Inferior parietal cortex (tissue), 1 donor: ENCODE measurements around the gene KNDC1.

Experiments used
- DNase-seq: peaks from one replicate; pipeline ENCODE4 v3.0.0-alpha.2; 2016; ENCODE audit errors: extremely low spot score

Gene KNDC1

DNA sequence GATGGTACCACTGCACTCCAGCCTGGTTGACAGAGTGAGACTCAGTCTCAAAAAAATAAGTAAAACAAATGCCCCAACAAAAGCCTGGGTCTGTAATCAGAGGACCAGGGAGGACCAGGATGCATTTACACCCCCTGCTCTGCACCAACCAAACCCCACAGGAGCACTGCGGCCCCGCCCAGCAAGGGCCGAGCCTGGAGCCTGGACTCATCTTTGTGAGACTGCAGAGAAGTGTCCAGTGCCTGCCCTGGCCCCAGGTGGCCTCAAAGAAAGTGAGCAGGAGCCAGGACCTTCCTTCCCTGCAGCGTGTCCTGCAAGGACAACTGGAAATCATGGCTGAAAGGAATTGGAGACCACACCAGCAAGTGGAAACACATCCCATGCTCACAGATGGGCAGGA lies 31.6 kb downstream of the KNDC1 start:
- no peak for DNase-seq

DNA sequence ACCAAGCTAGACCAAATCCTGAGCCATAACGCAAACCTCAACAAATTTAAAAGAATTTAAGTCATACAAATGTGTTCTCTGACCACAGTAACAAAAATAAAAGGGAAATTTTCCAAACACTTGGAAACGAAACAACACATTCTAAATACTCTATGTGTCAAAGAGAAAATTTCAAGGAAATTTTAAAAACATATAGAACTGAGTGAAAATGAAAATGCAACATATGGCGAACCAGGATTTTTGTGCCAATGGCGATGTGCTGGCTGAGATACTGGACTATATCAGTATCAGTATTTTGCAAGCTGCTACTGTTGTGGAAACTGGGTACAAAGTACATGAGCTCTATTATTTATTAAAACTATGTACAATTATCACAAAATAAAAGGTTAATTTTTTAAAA lies 34.1 kb downstream of the KNDC1 start:
- DNase-seq: peak; percentile 29

DNA sequence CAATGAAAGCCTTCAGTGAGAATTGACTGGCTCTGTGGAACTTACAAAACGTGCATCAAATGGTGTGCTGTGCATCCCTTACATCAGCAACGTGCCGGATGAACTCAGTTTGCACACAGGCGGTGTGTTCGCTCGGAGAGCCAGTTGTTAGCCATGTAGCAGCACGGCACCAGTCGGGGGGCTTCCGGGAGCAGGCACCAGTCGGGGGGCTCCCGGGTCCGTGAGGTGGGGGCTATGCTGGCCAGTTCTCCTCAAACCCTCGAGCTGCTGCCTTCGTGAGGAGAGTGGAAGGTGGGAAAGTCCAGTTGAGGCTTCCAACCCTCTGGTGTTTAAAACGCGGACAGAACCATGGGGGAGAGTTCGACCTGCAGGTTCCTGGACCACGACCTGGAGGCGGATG lies 35.1 kb downstream of the KNDC1 start:
- no peak for DNase-seq

DNA sequence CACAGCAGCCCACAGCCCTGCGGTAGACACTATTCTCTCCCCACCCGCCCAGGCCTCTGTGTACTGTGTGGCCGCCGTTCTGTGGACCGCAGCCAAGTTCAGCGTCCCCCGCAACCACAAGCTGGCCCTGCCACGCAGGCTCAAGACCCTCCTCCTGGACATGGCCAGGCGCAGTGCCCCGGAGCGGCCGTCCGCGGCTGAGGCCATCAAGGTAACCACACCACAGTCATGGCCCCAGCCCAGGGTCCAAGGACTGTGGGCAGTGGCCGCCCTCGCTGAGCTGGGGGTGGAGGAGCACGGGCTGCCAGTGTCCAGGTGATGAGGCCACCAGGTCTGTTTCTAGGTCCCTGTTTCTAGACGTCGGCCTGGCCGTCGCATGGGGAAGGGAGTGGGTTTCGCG lies 35.6 kb downstream of the KNDC1 start:
- DNase-seq: no peak

DNA sequence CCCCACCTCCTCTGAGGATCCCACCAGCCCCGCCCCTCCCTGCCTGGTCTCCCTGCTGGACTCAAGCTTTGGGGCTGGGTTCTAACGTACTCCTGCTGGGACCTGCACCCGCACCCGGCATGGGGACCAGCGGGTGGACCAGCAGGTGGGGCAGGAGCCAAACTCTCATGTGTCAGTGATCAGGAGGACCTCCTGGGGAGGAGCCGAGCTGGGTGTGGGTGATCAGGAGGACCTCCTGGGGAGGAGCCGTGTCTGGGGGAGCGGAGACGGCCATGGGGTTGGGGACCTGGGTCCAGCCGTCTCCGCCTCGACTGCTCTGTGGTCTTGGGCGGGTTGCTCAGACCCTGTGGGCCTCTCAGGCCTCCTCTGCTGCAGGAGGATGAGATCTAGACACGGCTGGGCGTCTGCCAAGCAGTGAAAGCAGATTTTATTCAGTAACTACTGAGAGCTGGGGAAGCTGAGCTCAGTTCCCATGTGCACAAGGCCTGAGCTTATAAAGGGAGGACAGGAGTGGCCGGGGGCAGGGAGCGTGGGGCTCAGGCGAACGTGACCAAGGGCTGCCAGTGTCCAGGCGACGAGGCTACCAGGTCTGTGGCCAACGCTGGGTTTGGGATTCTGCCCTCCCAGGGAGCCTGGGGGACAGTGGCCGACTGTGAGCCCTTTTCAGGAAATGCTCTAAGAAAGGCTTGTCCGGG lies 36.3 kb downstream of the KNDC1 start:
- DNase-seq: no peak

DNA sequence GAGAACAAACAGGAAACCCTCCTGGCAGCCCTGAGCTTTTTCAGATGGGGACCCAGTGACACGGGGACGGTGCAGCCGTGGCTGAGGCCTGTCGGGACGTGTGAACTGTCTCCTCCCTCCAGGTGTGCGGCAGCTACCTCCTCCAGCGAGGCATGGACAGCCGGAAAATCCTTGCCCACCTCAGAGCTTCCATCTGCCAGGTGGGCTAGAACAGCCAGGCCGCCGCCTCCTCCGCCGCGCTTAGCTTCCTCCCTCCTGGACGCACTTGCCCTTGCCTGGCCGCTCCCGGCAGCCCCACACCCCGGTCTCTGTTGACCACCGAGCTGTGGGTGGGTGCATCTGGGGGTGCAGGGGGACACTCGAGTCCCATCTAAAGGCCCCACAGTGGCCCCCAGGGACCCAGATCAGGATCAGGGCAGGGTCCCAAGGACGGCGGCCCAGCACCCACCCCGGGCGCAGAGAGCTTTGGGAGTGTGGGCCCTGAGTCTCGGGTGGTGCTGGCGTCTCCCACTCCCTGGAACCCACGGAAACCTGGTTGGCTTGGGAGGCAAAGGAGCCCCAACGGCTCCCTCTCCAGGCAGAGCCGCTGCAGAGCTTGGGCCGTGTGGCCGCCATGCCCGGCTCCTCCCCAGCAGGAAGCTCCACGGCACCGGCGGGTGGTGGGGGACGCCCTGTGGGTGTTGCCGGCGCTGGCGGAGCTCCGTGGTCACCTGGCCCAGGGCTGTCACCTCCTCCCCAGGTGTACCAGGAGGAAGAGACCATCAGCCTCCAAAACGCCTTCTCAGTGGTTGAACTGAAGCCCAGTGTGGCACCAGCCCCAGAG lies 37.1 kb downstream of the KNDC1 start:
- no peak for DNase-seq

DNA sequence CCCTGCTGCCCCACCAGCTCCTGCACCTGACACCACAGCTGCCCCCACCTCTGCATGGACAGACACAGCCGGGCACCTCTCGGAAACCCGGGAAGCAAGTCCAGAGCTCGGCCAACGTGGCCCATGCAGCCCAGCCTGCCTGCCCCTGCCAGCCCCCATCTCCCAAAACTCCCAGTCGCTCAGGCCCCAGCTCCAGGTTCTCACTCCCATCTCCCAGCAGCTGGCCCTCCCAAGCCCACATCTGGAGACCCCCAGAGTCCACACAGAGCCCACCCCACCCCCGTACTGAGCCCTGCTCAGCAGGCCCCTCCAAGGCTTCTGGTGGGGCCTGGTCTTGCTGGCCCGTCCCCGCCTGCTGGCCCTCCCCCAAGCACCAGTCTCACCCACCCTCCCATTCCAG lies 37.8 kb downstream of the KNDC1 start:
- DNase-seq: no peak

DNA sequence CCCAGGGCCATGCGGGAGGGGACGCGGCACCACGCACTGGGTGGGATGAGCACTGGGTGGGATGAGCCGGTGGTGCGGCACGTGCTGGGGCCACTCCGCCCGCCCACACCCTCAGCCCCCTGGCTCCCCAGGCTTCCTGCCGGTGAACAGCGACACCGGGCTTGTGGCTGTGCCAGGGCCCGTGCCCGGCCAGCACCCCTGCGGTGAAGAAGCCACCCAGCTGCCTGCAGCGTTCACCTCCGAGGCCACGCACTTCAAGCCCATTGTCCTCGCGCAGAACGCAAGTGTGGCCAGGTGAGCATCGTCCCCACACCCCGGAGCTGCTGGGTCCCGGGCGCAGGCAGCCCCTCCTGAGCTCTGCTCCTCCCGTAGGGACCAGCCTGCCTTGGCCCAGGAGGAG lies 38.2 kb downstream of the KNDC1 start:
- DNase-seq: no peak

DNA sequence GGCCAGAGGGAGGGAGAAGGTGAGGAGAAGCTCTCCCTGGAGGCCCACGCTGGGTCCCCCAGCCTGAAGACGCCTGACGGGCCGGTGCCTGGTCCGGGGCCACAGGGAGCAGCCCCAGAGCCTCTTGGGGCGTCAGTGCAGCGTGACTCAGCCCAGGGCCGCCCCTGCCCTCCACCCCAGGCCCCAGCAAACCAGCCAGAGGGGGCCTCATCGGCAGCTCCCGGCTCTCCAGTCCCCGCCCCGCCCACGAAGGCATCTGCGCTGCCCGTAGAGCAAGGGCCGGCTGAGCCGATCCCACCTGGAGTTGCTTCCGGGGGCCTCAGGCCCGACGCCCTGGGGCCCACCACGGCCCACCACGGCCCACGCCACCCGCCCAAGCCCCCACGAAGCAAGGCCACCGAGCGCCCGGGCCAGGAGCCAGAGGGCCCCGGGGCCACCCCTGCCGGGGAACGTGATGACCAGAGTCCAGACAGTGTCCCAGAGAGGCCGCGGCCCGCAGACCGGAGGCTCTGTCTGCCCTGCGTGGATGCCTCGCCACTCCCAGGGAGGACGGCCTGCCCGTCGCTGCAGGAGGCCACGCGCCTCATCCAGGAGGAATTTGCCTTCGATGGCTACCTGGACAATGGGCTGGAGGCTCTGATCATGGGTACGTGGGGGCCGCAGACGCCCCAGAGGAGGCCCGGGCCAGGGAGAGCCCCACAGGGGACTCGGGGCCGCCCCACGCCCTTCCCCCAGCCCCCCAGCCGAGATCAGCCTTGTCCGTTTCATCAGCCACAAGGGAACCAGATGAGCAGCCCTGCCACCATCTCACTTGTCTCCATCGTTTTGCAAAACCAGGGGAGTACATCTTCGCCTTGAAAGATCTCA lies 38.8 kb downstream of the KNDC1 start:
- no peak for DNase-seq

DNA sequence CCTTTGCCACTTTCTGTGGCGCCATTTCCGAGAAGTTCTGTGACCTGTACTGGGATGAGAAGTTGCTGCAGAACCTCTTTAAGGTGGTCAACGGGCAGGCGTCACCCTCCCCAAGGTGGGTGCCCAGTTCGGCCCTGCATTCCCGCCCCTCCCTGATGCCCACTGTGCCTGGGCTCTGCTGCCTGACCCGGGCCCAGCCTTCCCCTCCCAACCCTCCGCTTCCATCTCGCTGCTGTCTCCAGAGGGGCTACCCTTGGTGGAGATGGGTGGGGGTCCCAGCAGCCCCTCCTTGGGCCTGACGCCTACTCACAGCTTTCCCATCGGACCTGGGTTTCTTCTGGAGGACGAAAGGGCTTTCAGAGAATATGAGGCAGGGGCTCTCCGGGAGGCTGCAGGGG lies 39.5 kb downstream of the KNDC1 start:
- no peak for DNase-seq

DNA sequence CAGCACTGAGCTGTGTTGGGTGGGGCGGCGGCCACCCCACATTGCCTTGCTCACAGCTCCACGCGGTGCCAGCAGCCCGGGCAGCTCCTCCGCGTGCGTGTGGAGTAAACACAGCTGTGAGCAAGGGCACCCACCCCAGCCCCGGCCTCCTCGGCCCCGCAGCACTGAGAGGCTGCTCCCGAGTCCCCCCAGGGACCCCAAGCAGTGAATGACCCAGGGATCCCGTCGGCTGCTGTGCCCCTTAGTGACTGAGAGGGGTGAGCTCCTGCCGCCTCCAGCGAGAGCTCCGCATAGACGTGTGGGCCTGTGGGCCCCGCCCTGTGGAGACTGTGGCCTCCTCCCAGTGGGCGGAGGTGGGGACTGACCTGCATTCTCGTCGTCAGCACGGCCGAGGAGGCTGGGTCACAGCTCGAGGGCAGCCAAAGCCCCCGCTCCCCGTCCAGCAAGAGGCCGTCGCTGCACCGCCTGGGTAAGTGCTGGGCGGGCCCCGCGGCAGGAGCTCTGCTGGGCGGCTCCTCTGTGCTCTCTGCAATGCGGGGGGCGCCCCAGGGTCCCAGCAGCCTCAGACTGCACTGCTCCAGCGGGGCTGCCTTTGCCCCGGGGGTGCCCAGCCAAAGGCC lies 40.1 kb downstream of the KNDC1 start:
- DNase-seq: no peak

DNA sequence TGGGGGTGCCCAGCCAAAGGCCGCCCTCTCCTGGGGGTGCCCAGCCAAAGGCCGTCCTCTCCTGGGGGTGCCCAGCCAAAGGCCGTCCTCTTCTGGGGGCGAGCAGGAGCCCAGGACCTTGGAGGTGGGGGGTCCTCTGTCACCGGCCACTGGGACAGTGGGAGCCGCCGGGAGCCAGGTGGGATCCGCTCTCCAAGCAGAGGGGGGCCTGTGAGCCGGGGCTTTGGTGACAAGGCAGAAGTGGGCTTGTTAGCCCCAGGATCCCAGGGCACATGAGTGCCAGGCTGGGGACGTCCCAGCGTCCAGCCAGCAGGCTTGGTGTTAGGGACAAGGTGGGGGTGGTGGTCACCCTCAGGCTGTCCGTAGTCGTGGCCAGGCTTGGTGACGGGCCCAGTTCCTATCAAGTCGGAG lies 40.6 kb downstream of the KNDC1 start:
- DNase-seq: no peak

DNA sequence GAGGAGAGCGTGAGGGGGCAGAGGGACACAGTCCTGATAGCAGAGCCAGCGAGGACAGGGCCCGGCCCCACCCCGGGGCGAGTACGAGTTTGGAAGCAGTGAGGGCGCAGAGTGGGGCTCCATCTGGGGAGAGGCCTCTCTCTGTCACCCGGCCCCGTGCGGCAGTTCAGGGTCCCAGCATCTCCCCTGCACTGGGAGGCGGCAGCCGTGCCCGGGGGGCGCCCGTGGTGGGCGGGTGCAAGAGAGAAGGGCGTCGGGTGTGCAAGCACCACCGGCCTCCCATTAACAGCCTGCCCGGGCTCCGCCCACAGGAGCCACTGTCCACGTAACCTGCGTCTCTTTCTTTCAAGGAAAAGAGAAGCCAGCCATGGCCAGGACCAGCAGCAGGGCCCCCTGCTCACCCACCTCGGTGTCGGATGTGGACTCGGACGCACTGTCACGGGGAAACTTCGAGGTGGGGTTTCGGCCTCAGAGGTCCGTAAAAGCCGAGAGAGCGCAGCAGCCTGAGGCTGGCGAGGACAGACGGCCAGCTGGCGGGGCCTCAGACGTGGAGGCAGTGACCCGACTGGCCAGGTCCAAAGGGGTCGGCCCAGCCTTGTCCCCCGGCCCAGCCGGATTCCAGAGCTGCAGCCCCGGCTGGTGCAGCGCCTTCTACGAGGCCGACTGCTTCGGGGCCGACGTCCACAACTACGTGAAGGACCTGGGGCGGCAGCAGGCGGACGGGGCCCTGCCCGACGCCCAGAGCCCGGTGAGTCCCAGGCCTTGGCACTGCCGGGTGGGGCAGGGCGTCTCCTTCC lies 41.3 kb downstream of the KNDC1 start:
- DNase-seq: no peak

DNA sequence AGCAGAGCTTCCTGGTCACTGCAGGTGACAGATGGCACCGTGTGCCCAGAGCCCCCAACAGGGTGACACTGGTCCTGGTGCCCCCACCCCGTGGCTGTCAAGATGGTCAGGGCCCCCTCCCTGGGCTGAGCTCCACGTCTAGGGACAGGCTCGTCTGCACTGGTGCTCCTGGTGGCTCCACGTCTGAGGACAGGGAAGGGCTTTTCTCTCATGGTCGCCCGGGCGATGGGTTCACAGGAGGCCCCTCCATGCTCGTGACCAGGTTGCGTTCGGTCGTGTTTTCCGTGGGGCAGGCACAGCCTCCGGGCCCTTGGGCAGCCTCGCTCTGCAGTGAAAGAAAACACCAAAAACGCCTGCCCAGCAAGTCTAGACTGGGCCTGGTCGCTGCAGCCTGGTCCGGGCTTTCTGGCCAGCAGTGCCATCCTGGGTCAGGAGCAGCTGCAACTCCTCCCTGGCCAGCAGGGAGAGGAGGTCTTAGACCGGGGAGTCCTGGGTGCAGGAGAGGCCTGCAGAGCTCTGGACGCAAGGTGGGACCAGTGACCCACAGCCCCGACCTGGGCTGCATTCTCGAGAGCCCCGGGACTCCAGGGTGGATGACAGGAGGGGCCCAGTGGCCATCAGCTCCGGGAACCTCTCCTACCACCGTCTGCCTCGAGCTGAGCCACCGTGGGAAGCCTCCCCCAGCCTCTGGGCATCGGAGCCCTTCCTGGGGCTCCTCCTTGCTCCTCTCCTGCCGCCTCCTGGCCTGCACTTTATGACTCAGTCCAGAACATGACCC lies 42.1 kb downstream of the KNDC1 start:
- no peak for DNase-seq

DNA sequence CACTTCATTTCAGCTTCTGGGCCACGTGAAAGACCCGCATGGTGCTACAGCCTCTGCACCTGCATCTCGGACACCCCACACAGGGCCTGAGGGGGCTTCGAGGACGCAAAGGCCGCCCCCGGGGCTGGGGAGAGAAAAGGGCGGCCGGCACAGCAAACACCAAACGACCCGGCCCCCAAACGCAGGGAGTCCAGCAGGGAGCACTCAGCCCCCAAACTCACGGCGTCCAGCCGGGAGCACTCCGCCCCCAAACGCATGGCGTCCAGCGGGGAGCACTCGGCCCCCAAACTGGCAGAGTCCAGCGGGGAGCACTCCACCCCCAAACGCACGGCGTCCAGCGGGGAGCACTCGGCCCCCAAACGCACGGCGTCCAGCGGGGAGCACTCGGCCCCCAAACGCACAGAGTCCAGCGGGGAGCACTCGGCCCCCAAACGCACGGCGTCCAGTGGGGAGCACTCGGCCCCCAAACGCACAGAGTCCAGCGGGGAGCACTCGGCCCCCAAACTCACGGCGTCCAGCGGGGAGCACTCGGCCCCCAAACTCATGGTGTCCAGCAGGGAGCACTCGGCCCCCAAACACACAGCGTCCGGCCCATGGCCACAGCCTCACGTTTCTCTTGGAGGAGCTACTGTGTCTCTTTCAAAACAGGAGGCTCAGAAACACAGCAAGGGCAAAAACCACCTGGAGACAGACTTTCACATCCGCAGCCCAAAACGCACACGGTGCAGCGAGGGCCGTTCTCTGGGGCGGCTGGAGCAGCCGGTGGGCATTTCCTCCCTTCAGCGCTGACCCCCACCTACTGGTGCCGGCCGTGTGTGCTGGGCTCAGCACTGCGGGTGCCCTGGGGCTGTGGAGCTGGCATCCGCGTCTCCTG lies 43.0 kb downstream of the KNDC1 start:
- no peak for DNase-seq

DNA sequence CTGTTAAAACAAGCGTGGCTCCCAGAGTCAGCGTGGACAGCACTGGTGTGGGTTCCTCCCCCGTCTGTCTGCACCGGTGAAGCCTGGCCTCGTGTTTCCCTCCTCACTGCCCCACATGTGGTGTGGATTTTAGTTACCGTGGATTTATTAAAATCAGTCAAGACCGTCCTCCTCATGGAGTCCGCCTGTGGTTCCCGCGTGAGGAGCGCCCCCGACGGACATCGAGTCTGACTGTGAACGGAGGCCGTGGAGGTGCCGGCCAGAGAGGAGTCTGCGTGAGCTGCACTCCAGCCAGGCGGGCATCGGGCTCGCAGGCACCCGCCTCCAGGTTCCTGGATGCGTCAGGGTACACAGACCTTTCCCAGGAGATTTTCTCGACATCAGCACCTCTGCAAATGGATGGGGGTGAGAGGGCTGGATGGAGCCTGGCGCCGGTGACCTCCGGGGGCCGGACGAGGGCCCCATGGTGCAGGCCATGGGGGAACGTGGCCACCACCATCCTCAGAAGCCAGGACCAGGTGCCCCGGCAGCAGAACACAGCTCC lies 43.7 kb downstream of the KNDC1 start:
- DNase-seq: no peak

DNA sequence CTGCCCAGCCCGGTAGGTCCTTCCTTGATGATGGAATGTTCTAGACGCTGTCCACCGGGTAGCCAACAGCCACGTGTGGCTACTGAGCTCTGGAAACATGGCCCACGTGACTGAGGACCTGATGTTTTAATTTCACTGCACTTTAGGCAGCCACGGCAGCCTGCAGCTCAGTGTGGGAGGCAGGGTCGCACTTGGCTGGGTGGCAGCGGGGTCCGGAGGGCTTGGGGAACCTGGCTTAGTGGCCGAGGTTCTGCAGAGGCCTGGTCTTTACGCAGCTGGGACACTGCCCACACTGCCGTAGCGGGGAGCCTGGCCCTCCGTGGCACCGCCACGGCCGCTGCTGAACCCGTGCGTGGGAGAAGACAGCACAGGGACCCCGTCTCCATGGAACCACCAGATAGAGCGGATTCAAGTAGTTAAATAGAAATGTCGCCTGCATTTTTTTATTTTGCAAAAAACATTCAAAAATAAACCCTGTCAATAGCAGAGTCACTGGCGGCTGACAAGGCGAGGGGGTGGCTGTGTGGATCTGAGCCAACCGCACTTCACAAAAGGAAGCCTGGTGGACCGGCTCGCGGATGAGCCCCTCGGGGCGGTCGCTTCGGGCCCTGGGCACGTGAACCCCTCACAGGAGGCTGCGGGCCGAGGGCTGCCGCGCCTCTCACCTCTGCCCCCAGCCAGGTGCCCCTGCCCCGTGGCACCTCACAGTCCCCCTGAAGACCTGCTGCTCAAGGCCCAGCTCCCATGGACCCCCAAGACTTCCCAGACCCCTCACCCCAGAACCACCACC lies 44.4 kb downstream of the KNDC1 start:
- no peak for DNase-seq

DNA sequence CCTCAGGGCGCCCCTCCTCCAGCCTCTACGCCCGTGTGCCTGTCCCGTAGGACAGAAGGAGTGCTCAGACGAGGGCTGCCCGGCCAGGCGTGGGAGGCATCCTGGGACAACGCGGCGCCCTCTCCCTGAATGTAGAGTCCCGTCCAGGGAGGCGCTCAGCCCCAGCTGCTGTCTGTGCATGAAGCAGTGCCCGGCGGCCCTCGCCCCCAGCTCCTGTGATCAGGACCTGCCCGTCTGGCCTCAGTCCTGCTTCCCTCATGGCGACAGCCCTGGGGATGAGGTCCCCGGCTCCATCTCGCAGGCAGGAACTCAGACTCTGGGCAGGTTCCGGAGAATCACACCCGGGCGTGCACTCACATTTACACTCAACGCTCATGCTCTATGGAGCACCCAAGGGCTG lies 45.1 kb downstream of the KNDC1 start:
- DNase-seq: no peak
